ENCODE results near the gene MTR.

DNA sequence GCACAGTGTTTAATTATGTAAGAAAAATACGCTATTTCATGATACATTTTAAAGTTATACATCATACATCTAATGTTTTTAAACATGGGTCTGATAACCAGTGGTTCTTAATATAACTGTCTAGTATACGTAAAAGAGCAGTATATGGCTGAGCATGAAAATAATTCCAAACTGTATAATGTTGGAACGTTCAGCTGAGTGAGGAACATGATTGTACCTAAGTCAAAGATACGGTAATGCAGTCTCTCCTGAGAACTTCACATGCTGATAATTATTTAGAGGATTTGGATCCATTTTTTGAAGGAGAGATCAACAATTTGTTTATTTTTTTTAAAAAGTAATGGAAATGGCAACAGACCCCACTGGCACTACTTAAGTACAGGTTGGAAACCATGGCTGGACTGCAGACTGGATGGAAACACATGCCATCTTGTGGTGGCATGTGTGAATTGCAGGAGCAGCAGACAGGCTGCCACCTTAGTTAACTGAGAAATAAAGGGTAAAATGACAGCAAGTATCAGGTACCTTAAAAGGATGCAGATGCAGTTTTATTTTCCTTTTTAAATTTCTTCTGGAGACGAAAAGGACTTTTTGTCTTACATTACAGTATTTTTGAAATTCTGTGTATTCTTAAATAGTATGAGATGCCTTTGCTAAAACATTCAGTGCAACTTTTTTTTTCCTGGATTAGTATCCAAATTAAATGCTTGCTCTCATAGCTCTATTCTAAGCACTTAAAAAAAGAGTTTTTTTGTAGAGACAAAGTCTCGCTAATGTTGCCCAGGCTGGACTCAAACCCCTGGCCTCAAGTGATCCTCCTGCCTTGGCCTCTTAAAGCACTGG lies 73.8 kb downstream of the MTR start:
- TF ChIP-seq, protein P1, sequence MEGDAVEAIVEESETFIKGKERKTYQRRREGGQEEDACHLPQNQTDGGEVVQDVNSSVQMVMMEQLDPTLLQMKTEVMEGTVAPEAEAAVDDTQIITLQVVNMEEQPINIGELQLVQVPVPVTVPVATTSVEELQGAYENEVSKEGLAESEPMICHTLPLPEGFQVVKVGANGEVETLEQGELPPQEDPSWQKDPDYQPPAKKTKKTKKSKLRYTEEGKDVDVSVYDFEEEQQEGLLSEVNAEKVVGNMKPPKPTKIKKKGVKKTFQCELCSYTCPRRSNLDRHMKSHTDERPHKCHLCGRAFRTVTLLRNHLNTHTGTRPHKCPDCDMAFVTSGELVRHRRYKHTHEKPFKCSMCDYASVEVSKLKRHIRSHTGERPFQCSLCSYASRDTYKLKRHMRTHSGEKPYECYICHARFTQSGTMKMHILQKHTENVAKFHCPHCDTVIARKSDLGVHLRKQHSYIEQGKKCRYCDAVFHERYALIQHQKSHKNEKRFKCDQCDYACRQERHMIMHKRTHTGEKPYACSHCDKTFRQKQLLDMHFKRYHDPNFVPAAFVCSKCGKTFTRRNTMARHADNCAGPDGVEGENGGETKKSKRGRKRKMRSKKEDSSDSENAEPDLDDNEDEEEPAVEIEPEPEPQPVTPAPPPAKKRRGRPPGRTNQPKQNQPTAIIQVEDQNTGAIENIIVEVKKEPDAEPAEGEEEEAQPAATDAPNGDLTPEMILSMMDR (IDR thresholded peaks at IDR 0.05), result peak; percentile 98
- no peak for TF ChIP-seq ZFX (IDR thresholded peaks at IDR 0.05; ENCODE audit: borderline replicate concordance)
